ENCODE data around the gene UBXN7.
"Not testable (repeated sequence)": the region's sequence is repeated elsewhere in the genome, so short reads cannot be mapped to it uniquely, and the experiment has no call there.

UBXN7 gene

GRCh38 chr3:196431181-196432136, 768 bp downstream of the UBXN7 start:
- no peak for DNase-seq (ENCODE audit: extremely low read depth, low read depth)
- no peak for TF ChIP-seq CTCF (IDR thresholded peaks at IDR 0.05; ENCODE audit: low read depth, low read length, missing control alignments)

GRCh38 chr3:196428041-196428440, 4.2 kb downstream of the UBXN7 start:
- no peak overlapping the region for H3K4me3 ChIP-seq (replicated peaks; ENCODE audit: low read depth, low read length)
- DNase-seq (ENCODE audit: extremely low read depth, low read depth): no peak
- TF ChIP-seq CTCF (IDR thresholded peaks at IDR 0.05; ENCODE audit: low read depth, low read length, missing control alignments): no peak

More at GRCh38 chr3:196431181-196432136, 768 bp downstream of the UBXN7 start:
- peak overlapping the region; percentile 96 for H3K4me3 ChIP-seq (replicated peaks; ENCODE audit: low read depth, low read length)

- DNase-seq (ENCODE audit: extremely low read depth, low read depth); H3K4me3 ChIP-seq (replicated peaks; ENCODE audit: low read depth, low read length): not testable (repeated sequence)
These were observed 7.8 kb downstream of the UBXN7 start for GRCh38 chr3:196424421-196424820.

GRCh38 chr3:196423044-196423781, 9.0 kb downstream of the UBXN7 start:
- no peak for DNase-seq (ENCODE audit: extremely low read depth, low read depth)
- no peak for TF ChIP-seq CTCF (IDR thresholded peaks at IDR 0.05; ENCODE audit: low read depth, low read length, missing control alignments)
- no peak overlapping the region for H3K4me3 ChIP-seq (replicated peaks; ENCODE audit: low read depth, low read length)

GRCh38 chr3:196421668-196422067, 10.6 kb downstream of the UBXN7 start:
- H3K4me3 ChIP-seq (replicated peaks; ENCODE audit: low read depth, low read length); DNase-seq (ENCODE audit: extremely low read depth, low read depth): not testable (repeated sequence)

- DNase-seq (ENCODE audit: extremely low read depth, low read depth): no peak
- TF ChIP-seq CTCF (IDR thresholded peaks at IDR 0.05; ENCODE audit: low read depth, low read length, missing control alignments): no peak
- H3K4me3 ChIP-seq (replicated peaks; ENCODE audit: low read depth, low read length): no peak overlapping the region
These were observed 12.8 kb downstream of the UBXN7 start for GRCh38 chr3:196419386-196419785.

- TF ChIP-seq CTCF (IDR thresholded peaks at IDR 0.05; ENCODE audit: low read depth, low read length, missing control alignments): no peak
- no peak for DNase-seq (ENCODE audit: extremely low read depth, low read depth)
- no peak overlapping the region for H3K4me3 ChIP-seq (replicated peaks; ENCODE audit: low read depth, low read length)
These were observed 13.6 kb downstream of the UBXN7 start for GRCh38 chr3:196418601-196419000.
